Ovary (tissue), 3 donors: ENCODE measurements around the gene COL8A1.

Source experiments
- EP300 ChIP-seq: sonication (generic); formaldehyde crosslinking; IDR thresholded peaks from one replicate; pipeline ENCODE4 v1.6.1; 2017; ENCODE audit warnings: antibody characterized with exemption
- POLR2A ChIP-seq: fragments of 450-650 bp; IDR thresholded peaks from one replicate; pipeline ENCODE4 v1.6.1; 2017; ENCODE audit warnings: antibody characterized with exemption, mild to moderate bottlenecking, moderate library complexity
- TF ChIP-seq, protein P1 (sequence below), 3 donors: fragments of 450-650 bp in 2 of 3; fragments of 200-600 bp in 1 of 3; IDR thresholded peaks; one replicate each; pipeline versions ENCODE4 v1.5.1 to v1.8.0; 2016 to 2022; ENCODE audit warnings: antibody characterized with exemption in 3 of 3, mild to moderate bottlenecking in 1 of 3
- donor health status: DM: no; HTN: no; CAD: no.

DNA sequence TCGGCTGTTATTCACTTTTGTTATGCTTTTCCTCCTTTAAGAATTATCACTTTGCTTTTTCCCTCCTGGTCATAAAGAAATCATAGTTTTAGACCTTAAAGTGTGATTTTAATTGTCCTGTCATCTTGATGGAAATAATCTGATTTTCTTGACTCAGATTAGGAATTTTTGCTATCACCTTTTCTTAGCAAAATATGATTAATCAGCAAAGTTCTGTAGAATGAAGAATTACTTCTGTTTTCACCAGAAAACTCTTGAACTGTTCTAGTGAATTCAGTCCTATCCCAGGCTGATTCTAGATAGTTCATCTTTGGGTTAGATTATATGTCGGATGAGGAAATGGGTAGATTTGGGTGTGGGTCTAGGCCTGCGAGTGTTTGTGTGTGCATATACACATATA lies 191.4 kb downstream of the COL8A1 start:
- TF ChIP-seq, protein P1, sequence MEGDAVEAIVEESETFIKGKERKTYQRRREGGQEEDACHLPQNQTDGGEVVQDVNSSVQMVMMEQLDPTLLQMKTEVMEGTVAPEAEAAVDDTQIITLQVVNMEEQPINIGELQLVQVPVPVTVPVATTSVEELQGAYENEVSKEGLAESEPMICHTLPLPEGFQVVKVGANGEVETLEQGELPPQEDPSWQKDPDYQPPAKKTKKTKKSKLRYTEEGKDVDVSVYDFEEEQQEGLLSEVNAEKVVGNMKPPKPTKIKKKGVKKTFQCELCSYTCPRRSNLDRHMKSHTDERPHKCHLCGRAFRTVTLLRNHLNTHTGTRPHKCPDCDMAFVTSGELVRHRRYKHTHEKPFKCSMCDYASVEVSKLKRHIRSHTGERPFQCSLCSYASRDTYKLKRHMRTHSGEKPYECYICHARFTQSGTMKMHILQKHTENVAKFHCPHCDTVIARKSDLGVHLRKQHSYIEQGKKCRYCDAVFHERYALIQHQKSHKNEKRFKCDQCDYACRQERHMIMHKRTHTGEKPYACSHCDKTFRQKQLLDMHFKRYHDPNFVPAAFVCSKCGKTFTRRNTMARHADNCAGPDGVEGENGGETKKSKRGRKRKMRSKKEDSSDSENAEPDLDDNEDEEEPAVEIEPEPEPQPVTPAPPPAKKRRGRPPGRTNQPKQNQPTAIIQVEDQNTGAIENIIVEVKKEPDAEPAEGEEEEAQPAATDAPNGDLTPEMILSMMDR (IDR thresholded peaks at IDR 0.05) = no peak
- no peak for TF ChIP-seq POLR2A
- no peak for TF ChIP-seq EP300
